ENCODE measurements around the gene ADGRV1.

ADGRV1 gene

GRCh38 chr5:90889325-90889600, 330.7 kb downstream of the ADGRV1 start:
- TF ChIP-seq CTCF (IDR thresholded peaks at IDR 0.05; ENCODE audit: borderline replicate concordance, extremely low read depth, low read length, poor library complexity, severe bottlenecking), result no peak
- no peak for TF ChIP-seq EZH2 (IDR thresholded peaks at IDR 0.05; ENCODE audit: borderline replicate concordance, low read depth, low read length, severe bottlenecking)

GRCh38 chr5:90890180-90890579, 331.6 kb downstream of the ADGRV1 start:
- DNase-seq, result no peak
- Histone ChIP-seq H3K4me3 (ENCODE audit: low read depth in 1 of 2, low read length in 2 of 2) (no peak overlapping the region), H3K36me3 (ENCODE audit: insufficient read depth, low read length) (no peaks in the 10 kb centered on the region), H3K9ac (ENCODE audit: low read depth, low read length) (no peak overlapping the region), H3K4me1 (ENCODE audit: insufficient read depth, low read length) (no peaks in the 10 kb centered on the region), H3K27ac (ENCODE audit: low read length) (no peak overlapping the region), H3K4me2 (ENCODE audit: insufficient read depth, low read length) (no peak overlapping the region), H4K20me1 (ENCODE audit: insufficient read depth, low read length) (no peaks in the 10 kb centered on the region; the same call in 1 of the 2 replicates), H3K9me3 (ENCODE audit: insufficient read depth, low read length, severe bottlenecking) (no peaks in the 10 kb centered on the region), H3K79me2 (ENCODE audit: insufficient read depth, low read length) (no peaks in the 10 kb centered on the region), H3K27me3 (ENCODE audit: insufficient read depth, low read length, poor library complexity) (peaks cover 7% of the 10 kb centered on the region), H2AFZ (ENCODE audit: low read depth, low read length) (no peak overlapping the region)
- no peak for ATAC-seq (ENCODE audit: insufficient read depth, low read depth)
- TF ChIP-seq EZH2 (IDR thresholded peaks at IDR 0.05; ENCODE audit: borderline replicate concordance, low read depth, low read length, severe bottlenecking) (no peak), CTCF (IDR thresholded peaks at IDR 0.05; ENCODE audit: borderline replicate concordance, extremely low read depth, low read length, poor library complexity, severe bottlenecking) (no peak)

More at GRCh38 chr5:90889325-90889600, 330.7 kb downstream of the ADGRV1 start:
- H3K9ac ChIP-seq (ENCODE audit: low read depth, low read length), result no peak overlapping the region
- no peak overlapping the region for H3K4me3 ChIP-seq (ENCODE audit: low read depth in 1 of 2, low read length in 2 of 2)
- H3K9me3 ChIP-seq (ENCODE audit: insufficient read depth, low read length, severe bottlenecking), result no peaks in the 10 kb centered on the region
- H4K20me1 ChIP-seq (ENCODE audit: insufficient read depth, low read length), result no peaks in the 10 kb centered on the region; the same call in 1 of the 2 replicates
- no peaks in the 10 kb centered on the region for H3K79me2 ChIP-seq (ENCODE audit: insufficient read depth, low read length)
- no peak for DNase-seq
- no peak overlapping the region for H3K4me2 ChIP-seq (ENCODE audit: insufficient read depth, low read length)
- H3K27me3 ChIP-seq (ENCODE audit: insufficient read depth, low read length, poor library complexity), result peaks cover 7% of the 10 kb centered on the region
- H3K4me1 ChIP-seq (ENCODE audit: insufficient read depth, low read length), result no peaks in the 10 kb centered on the region
- H3K36me3 ChIP-seq (ENCODE audit: insufficient read depth, low read length), result no peaks in the 10 kb centered on the region
- no peak overlapping the region for H3K27ac ChIP-seq (ENCODE audit: low read length)
- no peak overlapping the region for H2AFZ ChIP-seq (ENCODE audit: low read depth, low read length)
- ATAC-seq (ENCODE audit: insufficient read depth, low read depth), result no peak

GRCh38 chr5:90894866-90895420, 336.3 kb downstream of the ADGRV1 start:
- H2AFZ ChIP-seq (ENCODE audit: low read depth, low read length), result no peak overlapping the region
- no peaks in the 10 kb centered on the region for H4K20me1 ChIP-seq (ENCODE audit: insufficient read depth, low read length)
- no peak for TF ChIP-seq CTCF (IDR thresholded peaks at IDR 0.05; ENCODE audit: borderline replicate concordance, extremely low read depth, low read length, poor library complexity, severe bottlenecking)
- no peak for TF ChIP-seq EZH2 (IDR thresholded peaks at IDR 0.05; ENCODE audit: borderline replicate concordance, low read depth, low read length, severe bottlenecking)
- no peak for DNase-seq
- no peaks in the 10 kb centered on the region for H3K9me3 ChIP-seq (ENCODE audit: insufficient read depth, low read length, severe bottlenecking)
- no peaks in the 10 kb centered on the region for H3K4me1 ChIP-seq (ENCODE audit: insufficient read depth, low read length)
- no peak overlapping the region for H3K27ac ChIP-seq (ENCODE audit: low read length)
- no peak overlapping the region for H3K9ac ChIP-seq (ENCODE audit: low read depth, low read length)
- H3K36me3 ChIP-seq (ENCODE audit: insufficient read depth, low read length), result no peaks in the 10 kb centered on the region
- no peak overlapping the region for H3K4me3 ChIP-seq (ENCODE audit: low read depth in 1 of 2, low read length in 2 of 2)
- no peak for ATAC-seq (ENCODE audit: insufficient read depth, low read depth)
- H3K4me2 ChIP-seq (ENCODE audit: insufficient read depth, low read length), result no peak overlapping the region
- peaks cover 3% of the 10 kb centered on the region for H3K27me3 ChIP-seq (ENCODE audit: insufficient read depth, low read length, poor library complexity)
- H3K79me2 ChIP-seq (ENCODE audit: insufficient read depth, low read length), result no peaks in the 10 kb centered on the region

- Histone ChIP-seq H4K20me1 (ENCODE audit: insufficient read depth, low read length) (no peaks in the 10 kb centered on the region), H3K27ac (ENCODE audit: low read length) (no peak overlapping the region), H3K4me2 (ENCODE audit: insufficient read depth, low read length) (no peak overlapping the region), H2AFZ (ENCODE audit: low read depth, low read length) (no peak overlapping the region), H3K4me3 (ENCODE audit: low read depth in 1 of 2, low read length in 2 of 2) (no peak overlapping the region), H3K79me2 (ENCODE audit: insufficient read depth, low read length) (no peaks in the 10 kb centered on the region), H3K36me3 (ENCODE audit: insufficient read depth, low read length) (no peaks in the 10 kb centered on the region), H3K9me3 (ENCODE audit: insufficient read depth, low read length, severe bottlenecking) (no peaks in the 10 kb centered on the region), H3K4me1 (ENCODE audit: insufficient read depth, low read length) (no peaks in the 10 kb centered on the region), H3K27me3 (ENCODE audit: insufficient read depth, low read length, poor library complexity) (no peaks in the 10 kb centered on the region), H3K9ac (ENCODE audit: low read depth, low read length) (no peak overlapping the region)
- ATAC-seq (ENCODE audit: insufficient read depth, low read depth), result no peak
- no peak for TF ChIP-seq EZH2 (IDR thresholded peaks at IDR 0.05; ENCODE audit: borderline replicate concordance, low read depth, low read length, severe bottlenecking)
- no peak for TF ChIP-seq CTCF (IDR thresholded peaks at IDR 0.05; ENCODE audit: borderline replicate concordance, extremely low read depth, low read length, poor library complexity, severe bottlenecking)
- no peak for DNase-seq
These were observed 339.0 kb downstream of the ADGRV1 start for GRCh38 chr5:90897618-90898017.

Data from DND-41 (cell line).